GM19324 (cell line): ENCODE results near the gene MTUS2.

ENCODE experiments used
- ATAC-seq: cut with Tn5 transposase; IDR thresholded peaks from one replicate; pipeline ENCODE4 v1.9.1; 2021; ENCODE audit warnings: mild to moderate bottlenecking, moderate library complexity; ENCODE audit not compliant: unreplicated experiment, low FRiP score

Gene MTUS2

GRCh38 chr13:29532116-29532515 lies 712.0 kb downstream of the MTUS2 start:
- ATAC-seq = no peak

GRCh38 chr13:29532821-29533220 lies 712.7 kb downstream of the MTUS2 start:
- no peak for ATAC-seq

DNA sequence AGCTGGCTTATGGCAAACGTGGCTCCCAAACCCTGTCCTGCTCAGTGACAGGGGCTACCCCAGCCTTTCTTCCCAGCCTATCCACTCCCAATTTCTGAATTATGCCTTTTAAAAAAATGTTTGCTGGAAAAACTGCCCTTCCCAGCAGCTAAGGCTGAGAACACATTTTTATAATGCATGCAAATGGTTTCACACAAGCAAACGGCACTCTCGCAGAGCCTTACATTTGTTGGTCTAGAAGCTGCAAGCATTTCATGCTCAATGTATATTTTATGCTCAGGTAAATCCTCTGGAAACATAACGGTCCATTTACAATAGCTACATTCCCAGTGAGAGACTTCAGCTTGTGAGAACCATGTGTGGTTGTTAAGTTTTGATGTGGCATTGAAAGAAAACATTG lies 713.9 kb downstream of the MTUS2 start:
- ATAC-seq = no peak

- no peak for ATAC-seq
Observed at GRCh38 chr13:29535663-29536655, 715.8 kb downstream of the MTUS2 start.

GRCh38 chr13:29536853-29537252 lies 716.7 kb downstream of the MTUS2 start:
- ATAC-seq = no peak

DNA sequence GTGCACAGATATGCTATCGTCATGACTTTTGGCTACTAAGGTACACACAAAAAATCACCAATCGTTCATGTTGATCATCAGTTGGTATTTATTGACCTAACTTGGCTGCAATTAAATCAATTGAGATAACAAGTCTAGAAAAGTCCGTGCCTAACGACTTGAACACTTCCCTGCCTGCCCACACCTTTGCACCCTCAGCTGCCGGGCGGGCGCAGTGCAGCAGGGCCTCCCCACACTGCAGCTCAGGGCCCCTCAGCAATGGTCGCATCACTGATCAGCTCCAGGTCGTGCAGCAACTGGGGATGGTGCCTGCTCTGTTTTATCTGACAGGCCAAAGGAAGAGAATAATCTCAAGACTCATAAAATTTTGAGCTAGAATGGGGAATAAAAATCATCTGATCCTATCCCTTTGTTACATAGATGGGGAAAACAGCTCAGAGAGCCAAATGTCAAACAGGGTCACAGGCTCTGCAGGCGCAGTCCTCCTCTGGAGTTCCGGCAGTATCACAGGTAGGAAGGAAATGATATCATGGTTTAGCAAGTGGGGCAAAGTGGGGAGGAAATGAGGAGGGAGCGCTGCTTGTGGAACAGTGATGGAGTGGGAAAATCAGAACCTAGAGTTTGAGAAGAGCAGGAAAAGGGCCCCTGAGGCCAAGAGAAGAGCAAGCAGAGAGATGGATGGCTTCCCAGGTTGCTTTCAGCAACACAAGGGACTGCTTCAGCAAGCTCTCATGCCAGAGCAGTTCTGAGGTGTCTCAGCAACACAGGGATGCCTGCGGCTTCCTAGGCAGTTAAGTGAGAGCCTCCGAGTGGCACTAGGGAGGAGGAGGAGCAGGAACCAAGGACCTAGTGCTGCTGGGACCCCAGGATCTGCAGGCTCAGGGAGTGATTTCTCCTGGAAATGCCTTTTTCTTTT lies 717.9 kb downstream of the MTUS2 start:
- ATAC-seq = no peak

- ATAC-seq = no peak
Observed at GRCh38 chr13:29538652-29539040, 718.5 kb downstream of the MTUS2 start.

- no peak for ATAC-seq
Observed at GRCh38 chr13:29539856-29540255, 719.7 kb downstream of the MTUS2 start.

DNA sequence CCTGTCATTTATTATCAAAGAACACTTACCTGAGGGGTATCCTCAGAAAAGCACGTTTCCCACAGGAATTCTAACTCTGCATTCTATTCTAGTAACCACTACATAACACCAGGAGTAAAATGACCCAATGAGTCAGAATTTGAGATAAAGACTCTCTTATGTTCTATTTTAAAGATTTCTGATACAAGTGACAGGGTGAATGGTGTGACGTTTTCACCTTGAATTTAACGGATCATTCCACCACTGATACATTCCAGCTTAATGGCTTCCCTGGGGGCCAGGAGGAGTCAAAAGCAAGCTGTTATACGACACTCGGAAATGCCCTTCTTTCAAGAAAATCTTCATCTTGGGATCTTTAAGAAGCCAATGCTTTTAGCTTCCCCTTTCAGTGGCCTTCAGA lies 720.2 kb downstream of the MTUS2 start:
- no peak for ATAC-seq

- no peak for ATAC-seq
Observed at GRCh38 chr13:29540799-29541198, 720.7 kb downstream of the MTUS2 start.

DNA sequence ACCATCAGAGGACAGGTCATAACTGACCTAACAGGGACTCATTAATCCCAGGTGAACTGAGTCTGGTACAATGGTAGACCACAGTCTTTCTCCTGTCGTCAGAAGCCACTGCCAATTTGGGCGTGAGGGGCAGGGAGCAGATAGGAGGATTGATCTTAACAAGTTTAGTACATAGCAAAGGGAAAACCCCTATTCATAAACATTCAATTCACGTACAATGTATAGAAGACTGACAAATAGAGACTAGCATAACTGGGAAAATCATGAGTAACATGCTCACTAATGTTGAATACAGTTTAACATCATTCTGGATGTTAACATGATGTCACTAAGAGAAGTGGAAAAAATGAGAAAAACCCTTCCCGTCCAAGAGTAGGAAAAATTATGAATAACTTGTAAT lies 721.3 kb downstream of the MTUS2 start:
- no peak for ATAC-seq

DNA sequence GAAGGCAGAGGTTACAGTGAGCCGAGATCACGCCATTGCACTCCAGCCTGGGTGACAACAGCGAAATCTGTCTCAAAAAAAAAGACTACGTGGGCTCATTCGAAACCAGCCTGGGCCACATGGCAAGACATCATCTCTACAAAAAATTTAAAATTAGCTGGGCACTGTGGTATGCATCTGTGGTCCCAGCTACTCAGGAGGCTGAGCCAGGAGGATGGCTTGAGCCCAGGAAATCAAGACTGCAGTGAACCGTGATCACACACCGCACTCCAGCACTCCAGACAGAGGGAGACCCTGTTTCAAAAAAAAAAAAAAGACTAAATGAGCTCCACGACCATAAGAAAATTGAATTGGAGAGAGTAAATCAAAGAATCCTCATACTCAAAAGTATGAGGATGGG lies 722.2 kb downstream of the MTUS2 start:
- ATAC-seq = no peak

DNA sequence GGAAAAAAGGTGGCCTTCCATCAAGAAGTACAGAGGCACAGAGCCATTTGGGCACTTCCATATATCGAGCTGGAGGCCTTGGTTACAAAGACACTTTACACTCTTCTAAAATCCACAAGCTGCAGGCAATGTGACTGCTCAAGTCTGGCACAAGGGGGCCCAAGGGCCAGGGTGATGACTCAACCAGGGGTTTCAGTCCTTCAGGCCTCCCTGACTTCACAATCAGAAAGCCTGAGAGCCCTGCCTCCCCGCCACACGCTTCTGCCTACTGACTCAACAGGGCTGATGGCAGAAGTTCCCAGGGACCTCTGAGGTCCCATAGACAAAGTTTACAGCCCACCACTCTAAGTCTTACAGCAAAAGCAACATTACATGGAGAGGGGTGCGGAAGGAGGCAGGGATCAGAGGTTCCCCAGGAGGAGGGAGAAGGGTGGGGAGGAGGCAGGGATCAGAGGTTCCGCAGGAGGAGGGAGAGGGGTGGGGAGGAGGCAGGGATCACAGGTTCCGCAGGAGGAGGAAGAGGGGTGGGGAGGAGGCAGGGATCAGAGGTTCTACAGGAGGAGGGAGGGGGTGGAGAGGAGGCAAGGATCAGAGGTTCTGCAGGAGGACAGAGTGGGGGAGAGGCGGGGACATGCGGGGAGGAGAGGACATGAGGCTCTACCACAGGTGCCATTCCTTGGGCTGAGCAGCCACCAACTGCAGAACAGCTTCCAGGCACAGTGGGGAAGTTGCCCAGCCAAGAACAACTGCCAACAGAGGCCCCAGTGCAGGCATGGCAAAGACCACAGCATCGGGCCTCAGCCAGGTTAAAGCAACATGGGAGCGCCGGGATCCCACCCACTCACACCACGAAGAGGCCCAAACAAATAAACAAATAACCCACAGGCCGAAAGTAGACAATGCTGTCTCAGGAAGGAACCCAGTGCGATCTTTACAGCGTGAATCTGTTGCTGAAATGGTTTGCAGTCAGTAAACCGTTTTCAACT lies 723.4 kb downstream of the MTUS2 start:
- peak; percentile 68 for ATAC-seq

- no peak for ATAC-seq
Observed at GRCh38 chr13:29545988-29546387, 725.8 kb downstream of the MTUS2 start.

DNA sequence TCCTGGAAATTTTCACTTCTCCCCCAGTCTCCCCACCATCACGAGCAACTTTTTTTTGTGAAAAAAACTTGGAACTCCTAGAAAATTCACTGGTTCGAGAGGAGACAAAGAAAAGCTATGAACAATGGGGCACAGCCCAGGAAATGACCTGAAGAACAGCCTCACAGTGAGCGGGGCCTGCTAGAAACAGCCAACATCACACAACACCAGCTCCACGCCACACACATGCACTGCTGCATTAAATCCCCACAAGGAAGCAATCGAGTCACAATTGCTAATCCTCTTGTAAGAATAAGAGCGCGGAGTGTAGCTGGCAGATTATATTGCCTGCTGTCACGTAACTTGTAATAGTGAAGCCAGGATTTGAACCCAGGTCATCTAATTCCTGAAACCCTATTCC lies 726.5 kb downstream of the MTUS2 start:
- ATAC-seq = no peak

GRCh38 chr13:29547153-29547552 lies 727.0 kb downstream of the MTUS2 start:
- no peak for ATAC-seq

GRCh38 chr13:29548722-29549121 lies 728.6 kb downstream of the MTUS2 start:
- no peak for ATAC-seq

- no peak for ATAC-seq
Observed at GRCh38 chr13:29550430-29550988, 730.4 kb downstream of the MTUS2 start.

- ATAC-seq = no peak
Observed at GRCh38 chr13:29551214-29551613, 731.1 kb downstream of the MTUS2 start.
